HepG2 (cell line): Measurements from ENCODE around the gene GPR37L1. TPM values are rescaled to one million over a fixed set of nuclear protein-coding genes. Genes with fewer than 3 reads are reported as not detected.

Experiments used
- ATF1 ChIP-seq: IDR thresholded peaks from 2 replicates; pipeline ENCODE4 v1.6.1; 2016; ENCODE audit warnings: mild to moderate bottlenecking, control low read depth
- ATF6 ChIP-seq: sonication (generic); formaldehyde crosslinking; conservative IDR thresholded peaks from 2 replicates; pipeline ENCODE4 v1.4.0; 2020; ENCODE audit warnings: missing genetic modification reagents
- FOXC1 ChIP-seq: sonication (generic); formaldehyde crosslinking; IDR thresholded peaks from 2 replicates; pipeline ENCODE4 v1.8.0; 2022; ENCODE audit warnings: mild to moderate bottlenecking, missing genetic modification reagents, borderline replicate concordance
- KDM5B ChIP-seq: sonication (generic); formaldehyde crosslinking; IDR thresholded peaks from 2 replicates; pipeline ENCODE4 v1.4.0; 2020; ENCODE audit warnings: missing genetic modification reagents, mild to moderate bottlenecking, borderline replicate concordance
- KLF15 ChIP-seq: sonication (generic); formaldehyde crosslinking; IDR thresholded peaks from 2 replicates; pipeline ENCODE4 v1.8.1; 2023; ENCODE audit warnings: borderline replicate concordance, mild to moderate bottlenecking, inconsistent platforms, missing genetic modification reagents, mixed read lengths
- SP1 ChIP-seq, 2 experiments: fragments of 450-650 bp in 1 of 2; sonication (generic) in 1 of 2; formaldehyde crosslinking in 1 of 2; IDR thresholded peaks; 2 replicates each; pipeline versions ENCODE4 v1.4.0 to v1.6.1; 2016 to 2020; ENCODE audit warnings: missing genetic modification reagents in 1 of 2
- ZBTB34 ChIP-seq: sonication (generic); formaldehyde crosslinking; IDR thresholded peaks from 2 replicates; pipeline ENCODE4 v1.8.0; 2022; ENCODE audit warnings: mild to moderate bottlenecking, missing genetic modification reagents
- ZBTB7B ChIP-seq: sonication (generic); formaldehyde crosslinking; IDR thresholded peaks from 2 replicates; pipeline ENCODE4 v1.4.0; 2020; ENCODE audit warnings: missing genetic modification reagents
- ZFP62 ChIP-seq: sonication (generic); formaldehyde crosslinking; IDR thresholded peaks from 2 replicates; pipeline ENCODE4 v1.4.0; 2020; ENCODE audit warnings: missing genetic modification reagents
- ZFY ChIP-seq: sonication (generic); formaldehyde crosslinking; IDR thresholded peaks from 2 replicates; pipeline ENCODE4 v1.4.0; 2020; ENCODE audit warnings: missing genetic modification reagents
- ZKSCAN5 ChIP-seq: sonication (generic); formaldehyde crosslinking; IDR thresholded peaks from 2 replicates; pipeline ENCODE4 v1.5.1; 2020; ENCODE audit warnings: mild to moderate bottlenecking, missing genetic modification reagents
- ZNF124 ChIP-seq: sonication (generic); formaldehyde crosslinking; IDR thresholded peaks from 2 replicates; pipeline ENCODE4 v1.4.0; 2020; ENCODE audit warnings: missing genetic modification reagents
- ZNF138 ChIP-seq: sonication (generic); formaldehyde crosslinking; IDR thresholded peaks from 2 replicates; pipeline ENCODE4 v1.5.0; 2020; ENCODE audit warnings: mild to moderate bottlenecking, low read depth, missing genetic modification reagents
- ZNF263 ChIP-seq: sonication (generic); formaldehyde crosslinking; IDR thresholded peaks from 2 replicates; pipeline ENCODE4 v1.4.0; 2020; ENCODE audit warnings: missing genetic modification reagents
- ZNF343 ChIP-seq: sonication (generic); formaldehyde crosslinking; IDR thresholded peaks from 2 replicates; pipeline ENCODE4 v1.4.0; 2020; ENCODE audit warnings: mild to moderate bottlenecking, missing genetic modification reagents
- ZNF557 ChIP-seq: sonication (generic); formaldehyde crosslinking; IDR thresholded peaks from 2 replicates; pipeline ENCODE4 v1.4.0; 2020; ENCODE audit warnings: missing genetic modification reagents
- ZNF619 ChIP-seq: sonication (generic); formaldehyde crosslinking; IDR thresholded peaks from 2 replicates; pipeline ENCODE4 v1.4.0; 2020; ENCODE audit warnings: mild to moderate bottlenecking, missing genetic modification reagents
- ZNF691 ChIP-seq: sonication (generic); formaldehyde crosslinking; IDR thresholded peaks from 2 replicates; pipeline ENCODE4 v1.4.0; 2020; ENCODE audit warnings: missing genetic modification reagents, low read depth, mild to moderate bottlenecking, borderline replicate concordance
- ZNF891 ChIP-seq: sonication (generic); formaldehyde crosslinking; IDR thresholded peaks from 2 replicates; pipeline ENCODE4 v1.5.0; 2020; ENCODE audit warnings: mild to moderate bottlenecking, missing genetic modification reagents
- polyA plus RNA-seq, 8 experiments: library from polyadenylated mRNA; depleted of rRNA in 3 of 8; stranded (reverse) in 7 of 8; unstranded in 1 of 8; fragments of >200 nt; fragmentation: Illumina TruSeq in 4 of 8; extraction: Trizol in 4 of 8; gene quantifications; 2 replicates each; pipeline versions ENCODE4 v1.2.1 to v1.2.3, GENCODE V29; 2011 to 2016; ENCODE audit warnings: low read depth in 4 of 8, missing spikeins in 1 of 8, mixed read lengths in 1 of 8; ENCODE audit not compliant: insufficient read depth in 1 of 8
- total RNA-seq, 5 experiments: library from RNA; depleted of rRNA; stranded (reverse); fragments of >200 nt; fragmentation: Illumina TruSeq; extraction: Trizol; gene quantifications; 2 replicates each; pipeline ENCODE4 v1.2.3, GENCODE V29; 2016; ENCODE audit warnings: low read depth in 1 of 5
- TF ChIP-seq, protein P1 (sequence below), 2 experiments: sonication (generic) in 1 of 2; formaldehyde crosslinking in 1 of 2; IDR thresholded peaks; 2 replicates each; pipeline versions ENCODE4 v1.4.0 to v1.6.1; 2016 to 2020; ENCODE audit warnings: borderline replicate concordance in 1 of 2, low read depth in 1 of 2, mild to moderate bottlenecking in 1 of 2, missing genetic modification reagents in 1 of 2

The GPR37L1 gene
- total and polyA plus RNA-seq, 2 of the 13 experiments (the other 11 are each of a cell fraction or from before 2014, with no cell fraction given), result 0.13 TPM; not detected in 1

DNA sequence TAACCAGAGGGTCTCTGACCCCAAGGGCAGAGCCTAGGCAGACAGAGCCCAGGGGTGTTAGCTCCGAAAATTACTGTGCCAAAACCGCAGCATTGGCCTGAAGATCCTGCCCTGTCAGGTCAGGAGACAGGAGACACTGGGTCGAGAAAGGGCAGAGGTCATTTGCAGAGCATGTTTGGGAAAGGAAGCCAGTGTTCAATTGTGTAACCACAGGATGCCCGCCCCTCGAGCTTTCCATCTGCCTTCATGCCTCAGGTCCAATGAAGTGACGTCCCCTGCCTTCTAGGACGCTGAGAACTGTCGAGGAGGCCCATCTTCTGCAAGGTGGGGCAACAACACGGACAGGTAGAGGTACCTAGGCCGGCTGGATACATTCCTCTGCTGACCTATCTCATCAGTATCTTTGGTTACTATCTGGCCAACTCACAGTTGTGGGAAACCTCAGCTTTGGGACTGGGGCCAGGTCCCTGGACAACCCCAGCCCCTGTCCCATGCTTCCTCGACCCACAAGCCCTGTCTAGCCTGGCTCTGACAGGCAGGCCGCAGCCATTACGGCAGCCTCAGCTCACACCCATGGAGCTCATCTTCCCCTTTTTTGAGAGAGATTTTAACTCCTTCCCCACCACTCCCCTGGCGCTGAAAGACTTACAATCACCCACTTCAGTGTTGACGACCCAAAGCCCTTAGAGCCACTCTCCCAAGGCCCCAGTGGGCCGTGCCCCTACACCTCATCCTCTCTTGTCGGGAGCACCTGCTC is 20.5 kb downstream of the GPR37L1 start (continued):
- TF ChIP-seq FOXC1 (0 out of 2 replicates have a peak, but pooled peaks have one; percentile 28), ZFY (CRISPR knock-in tag) (0 out of 2 replicates have a peak, but pooled peaks have one; percentile 55), ZNF138 (CRISPR knock-in tag) (no peak), ZNF124 (CRISPR knock-in tag) (no peak; the same call in 1 of the 2 replicates), ZNF263 (CRISPR knock-in tag) (peak; percentile 66), ZNF619 (CRISPR knock-in tag) (0 out of 2 replicates have a peak, but pooled peaks have one; percentile 40), ATF1 (CRISPR knock-in tag) (0 out of 2 replicates have a peak, but pooled peaks have one; percentile 23), ZBTB34 (CRISPR knock-in tag) (peak; percentile 26; the same call in 1 of the 2 replicates), ZNF691 (peak; percentile 50; the same call in 1 of the 2 replicates), ZNF891 (peak; percentile 34; the same call in 1 of the 2 replicates), KLF15 (CRISPR knock-in tag) (no peak), KDM5B (CRISPR knock-in tag) (0 out of 2 replicates have a peak, but pooled peaks have one; percentile 21), ZNF557 (CRISPR knock-in tag) (no peak), ATF6 (no peak), ZFP62 (CRISPR knock-in tag) (no peak), SP1 (IDR thresholded peaks at IDR 0.05) (no peak), SP1 (CRISPR knock-in tag; IDR thresholded peaks at IDR 0.05) (0 out of 2 replicates have a peak, but pooled peaks have one; percentile 21), ZNF343 (CRISPR knock-in tag) (peak; percentile 50; the same call in 1 of the 2 replicates), ZBTB7B (peak; percentile 63; the same call in 1 of the 2 replicates), ZKSCAN5 (CRISPR knock-in tag) (no peak)
- TF ChIP-seq, protein P1, sequence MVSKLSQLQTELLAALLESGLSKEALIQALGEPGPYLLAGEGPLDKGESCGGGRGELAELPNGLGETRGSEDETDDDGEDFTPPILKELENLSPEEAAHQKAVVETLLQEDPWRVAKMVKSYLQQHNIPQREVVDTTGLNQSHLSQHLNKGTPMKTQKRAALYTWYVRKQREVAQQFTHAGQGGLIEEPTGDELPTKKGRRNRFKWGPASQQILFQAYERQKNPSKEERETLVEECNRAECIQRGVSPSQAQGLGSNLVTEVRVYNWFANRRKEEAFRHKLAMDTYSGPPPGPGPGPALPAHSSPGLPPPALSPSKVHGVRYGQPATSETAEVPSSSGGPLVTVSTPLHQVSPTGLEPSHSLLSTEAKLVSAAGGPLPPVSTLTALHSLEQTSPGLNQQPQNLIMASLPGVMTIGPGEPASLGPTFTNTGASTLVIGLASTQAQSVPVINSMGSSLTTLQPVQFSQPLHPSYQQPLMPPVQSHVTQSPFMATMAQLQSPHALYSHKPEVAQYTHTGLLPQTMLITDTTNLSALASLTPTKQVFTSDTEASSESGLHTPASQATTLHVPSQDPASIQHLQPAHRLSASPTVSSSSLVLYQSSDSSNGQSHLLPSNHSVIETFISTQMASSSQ (IDR thresholded peaks at IDR 0.05; ENCODE audit: low read depth), result no peak
- TF ChIP-seq, protein P1 (CRISPR knock-in tag; IDR thresholded peaks at IDR 0.05; ENCODE audit: borderline replicate concordance), result 0 out of 2 replicates have a peak, but pooled peaks have one; percentile 27
